Heart left ventricle (tissue), 16 donors: Measurements from ENCODE around the gene TRMT11. TPM values are rescaled to one million over a fixed set of nuclear protein-coding genes. Genes with fewer than 3 reads are reported as not detected.

Experiments used
- ATAC-seq, 4 donors: fragments of 200-7000 bp; cut with Tn5 transposase; one replicate each; pipeline ENCODE4 v1.9.1; 2020 to 2022; ENCODE audit warnings: moderate library complexity in 4 of 4, mild to moderate bottlenecking in 3 of 4, moderate number of reproducible peaks in 1 of 4
- DNase-seq, 5 donors: peaks; one replicate each; pipeline ENCODE4 v3.0.0-alpha.2; 2020
- H3K27ac ChIP-seq, 12 donors: fragments of 200-600 bp; sonication (generic) in 4 of 12; one replicate each; pipeline versions ENCODE4 v1.5.0 to v1.8.0; 2016 to 2022; ENCODE audit warnings: mild to moderate bottlenecking in 2 of 12
- H3K27me3 ChIP-seq, 9 donors: fragments of 200-600 bp; sonication (generic) in 2 of 9; one replicate each; pipeline versions ENCODE4 v1.5.1 to v1.8.0; 2016 to 2022; ENCODE audit warnings: mild to moderate bottlenecking in 3 of 9
- H3K36me3 ChIP-seq, 9 donors: fragments of 200-600 bp; sonication (generic) in 2 of 9; one replicate each; pipeline versions ENCODE4 v1.5.0 to v1.8.0; 2018 to 2022; ENCODE audit warnings: mild to moderate bottlenecking in 2 of 9
- H3K4me1 ChIP-seq, 12 donors: fragments of 200-600 bp; sonication (generic) in 4 of 12; one replicate each; pipeline versions ENCODE4 v1.5.0 to v1.8.0; 2016 to 2022; ENCODE audit warnings: mild to moderate bottlenecking in 3 of 12
- H3K4me3 ChIP-seq, 12 donors: fragments of 200-600 bp; sonication (generic) in 4 of 12; one replicate each; pipeline versions ENCODE4 v1.5.0 to v1.8.0; 2017 to 2022; ENCODE audit warnings: mild to moderate bottlenecking in 9 of 12, moderate library complexity in 4 of 12
- H3K9me3 ChIP-seq, 12 donors: fragments of 200-600 bp; sonication (generic) in 4 of 12; one replicate each; pipeline versions ENCODE4 v1.5.0 to v1.8.0; 2016 to 2022; ENCODE audit warnings: mild to moderate bottlenecking in 1 of 12
- POLR2A ChIP-seq, 2 donors: fragments of 450-650 bp; IDR thresholded peaks; one replicate each; pipeline ENCODE4 v1.6.1; 2017; ENCODE audit warnings: antibody characterized with exemption in 2 of 2, mild to moderate bottlenecking in 2 of 2, moderate library complexity in 2 of 2
- WGBS, 4 donors: extraction: QIAGEN DNeasy Blood & Tissue Kit in 2 of 4; methylation state at CpG; one replicate each; pipeline versions ENCODE4 v1.1.5 to v1.1.7; 2013 to 2018; 5-methylcytosine and 5-hydroxymethylcytosine counted together
- intact Hi-C, 10 donors: fragments of 100-400 bp; cut with DNase I; formaldehyde crosslinking; loops; one replicate each; pipeline versions ENCODE4 v1.11.1 to v1.14.2; 2022
- polyA plus RNA-seq, 2 donors: library from polyadenylated mRNA; stranded (reverse); fragments of 200-250 nt; gene quantifications; one replicate each; pipeline ENCODE4 v1.2.3, GENCODE V29; 2013
- total RNA-seq, 9 donors: library from RNA; depleted of rRNA in 2 of 9; stranded (reverse); fragments of >200 nt in 2 of 9; fragmentation: NEBNext Ultra II Directional in 3 of 9; extraction: Animal tissue kit (Norgen Biotek cat#: 25700) in 3 of 9; gene quantifications; one replicate each; pipeline versions ENCODE4 v1.1.0 to v1.2.4, GENCODE V29; 2016 to 2023
- TF ChIP-seq, protein P1 (sequence below), 12 donors: fragments of 200-600 bp; sonication (generic) in 4 of 12; IDR thresholded peaks; one replicate each; pipeline versions ENCODE4 v1.5.0 to v1.8.0; 2018 to 2022; ENCODE audit warnings: antibody characterized with exemption in 12 of 12, mild to moderate bottlenecking in 5 of 12
- donor health status: ischemic (EF 13 %, LVEDD 7.1; RV severe dilation, severe dysfunction).
- donor health status: healthy with polysubstance abuse.
- donor health status: DM: no; HTN: yes; CAD: no.
- donor health status: DM: no; HTN: no; CAD: no.
- donor health status: ischemic (EF 25% LVEDD 6.9; RV normal size, moderate dysfunction).
- donor health status: ischemic (EF 25% LVEDD 5.7; RV mildly dilated, moderate dysfunction).
- donor health status: healthy.
- donor health status: DM: yes; HTN: yes; CAD: no.
- donor health status: ischemic (EF 35%, LVEDD 5.7; RV mildly dilated, moderate dysfunction).
- donor health status: nonischemic (EF 11% LVEDD 7.7; RV severe dilation, severe dysfunction).
- donor health status: DM: yes; HTN: yes; CAD: no.
- donor health status: PGD.
- donor health status: ischemic (EF 29% LVEDD 5.4; RV normal size, mild dysfunction).
- donor health status: nonischemic (EF 23%, LVEDD 6.1; RV moderate dilation, normal function).

Gene TRMT11
- total and polyA plus RNA-seq, 11 donors = 8.0 to 15.6 (median 11.2) TPM

DNA sequence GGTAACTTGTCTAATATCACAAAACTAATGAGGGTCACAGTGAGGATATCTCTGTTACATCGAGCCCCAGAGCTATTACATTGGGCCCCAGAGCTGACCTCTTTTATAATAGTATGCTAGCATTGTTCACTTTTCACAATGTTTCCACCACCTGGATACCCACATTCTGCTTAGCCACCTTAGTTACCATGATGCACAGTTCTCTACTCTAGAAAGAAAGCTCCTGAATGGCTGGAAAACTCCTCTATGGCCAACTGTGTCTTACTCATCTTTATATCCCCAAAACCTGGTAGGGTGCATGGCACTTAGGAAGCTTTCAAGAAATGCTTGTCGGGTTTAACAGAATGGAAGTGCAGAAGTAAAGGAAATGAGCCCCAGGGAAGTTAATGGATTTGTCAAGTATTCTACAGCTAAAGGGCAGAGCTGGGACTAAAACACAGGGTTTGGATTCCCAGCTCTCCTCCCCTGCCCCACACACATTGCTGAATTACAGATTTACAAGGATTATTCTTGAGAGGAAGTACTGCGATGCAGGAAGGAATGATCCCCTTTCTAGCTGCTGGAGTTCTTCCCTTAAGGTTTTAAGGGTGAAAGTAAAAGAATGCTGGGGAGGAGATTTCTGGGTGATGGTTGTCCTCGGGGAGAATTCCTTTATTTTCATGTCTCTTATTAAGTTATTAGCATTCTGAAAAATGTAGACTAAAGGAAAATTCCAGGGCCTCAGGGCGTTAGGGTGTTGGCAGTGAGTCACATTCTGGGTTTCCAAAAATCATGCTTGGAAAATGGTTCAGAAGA, 45.9 kb upstream of the TRMT11 start:
- TF ChIP-seq, protein P1, sequence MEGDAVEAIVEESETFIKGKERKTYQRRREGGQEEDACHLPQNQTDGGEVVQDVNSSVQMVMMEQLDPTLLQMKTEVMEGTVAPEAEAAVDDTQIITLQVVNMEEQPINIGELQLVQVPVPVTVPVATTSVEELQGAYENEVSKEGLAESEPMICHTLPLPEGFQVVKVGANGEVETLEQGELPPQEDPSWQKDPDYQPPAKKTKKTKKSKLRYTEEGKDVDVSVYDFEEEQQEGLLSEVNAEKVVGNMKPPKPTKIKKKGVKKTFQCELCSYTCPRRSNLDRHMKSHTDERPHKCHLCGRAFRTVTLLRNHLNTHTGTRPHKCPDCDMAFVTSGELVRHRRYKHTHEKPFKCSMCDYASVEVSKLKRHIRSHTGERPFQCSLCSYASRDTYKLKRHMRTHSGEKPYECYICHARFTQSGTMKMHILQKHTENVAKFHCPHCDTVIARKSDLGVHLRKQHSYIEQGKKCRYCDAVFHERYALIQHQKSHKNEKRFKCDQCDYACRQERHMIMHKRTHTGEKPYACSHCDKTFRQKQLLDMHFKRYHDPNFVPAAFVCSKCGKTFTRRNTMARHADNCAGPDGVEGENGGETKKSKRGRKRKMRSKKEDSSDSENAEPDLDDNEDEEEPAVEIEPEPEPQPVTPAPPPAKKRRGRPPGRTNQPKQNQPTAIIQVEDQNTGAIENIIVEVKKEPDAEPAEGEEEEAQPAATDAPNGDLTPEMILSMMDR (IDR thresholded peaks at IDR 0.05) = no peak
- no peak for TF ChIP-seq POLR2A (IDR thresholded peaks at IDR 0.05)
- Histone ChIP-seq H3K27ac (peak overlapping the region in 1 of 12 donors; percentile 38), H3K9me3 (peaks cover 0 to 3% (median 0%) of the 10 kb centered on the region in 12 donors), H3K27me3 (no peaks in the 10 kb centered on the region), H3K36me3 (no peaks in the 10 kb centered on the region), H3K4me1 (peaks cover 0 to 31% (median 11%) of the 10 kb centered on the region in 12 donors), H3K4me3 (no peak overlapping the region)
- WGBS, 4 donors = 68 to 74% (median 70%) methylated on average over 5 of the region's 5 CpGs
- intact Hi-C loops = no loop called here
- ATAC-seq (no peak), DNase-seq (no peak)

DNA sequence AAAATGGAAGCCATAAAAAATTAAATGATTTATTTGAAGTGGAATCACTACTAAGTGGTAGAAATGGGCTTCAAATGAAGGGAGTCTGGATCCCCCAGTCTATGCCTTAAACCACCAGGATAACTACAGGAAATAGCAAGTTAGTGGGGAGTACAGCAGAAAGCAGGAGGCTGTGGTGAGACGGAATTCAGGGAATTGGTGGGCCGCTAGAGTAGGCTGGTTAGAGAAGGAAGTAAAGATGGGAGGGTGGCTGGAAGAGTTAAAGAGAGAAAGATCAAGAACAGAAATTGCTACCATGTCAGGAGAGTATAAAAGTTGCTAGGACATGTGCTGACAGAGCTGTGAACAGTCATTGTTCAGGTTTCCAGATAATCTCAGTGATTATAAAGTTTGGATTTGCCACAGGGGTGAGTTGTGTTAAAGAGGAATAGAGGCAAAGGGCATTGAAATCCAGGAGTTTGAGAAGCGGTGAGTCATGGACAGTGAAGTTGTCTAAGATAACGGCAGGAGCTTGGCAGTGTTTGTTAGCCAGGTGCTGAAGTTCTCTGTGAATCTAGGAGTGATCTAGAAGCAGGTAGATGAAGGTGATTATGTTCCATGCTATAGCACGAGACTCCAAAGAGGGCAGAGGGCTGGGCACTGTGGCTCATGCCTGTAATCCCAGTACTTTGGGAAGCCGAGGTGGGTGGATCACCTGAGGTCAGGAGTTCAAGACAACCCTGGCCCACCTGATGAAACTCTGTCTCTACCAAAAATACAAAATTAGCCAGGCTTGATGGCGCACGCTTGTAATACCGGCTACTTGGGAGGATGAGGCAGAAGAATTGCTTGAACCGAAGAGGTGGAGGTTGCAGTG, 43.4 kb upstream of the TRMT11 start:
- Histone ChIP-seq H3K27ac (no peak overlapping the region), H3K36me3 (no peaks in the 10 kb centered on the region), H3K27me3 (no peaks in the 10 kb centered on the region), H3K9me3 (no peaks in the 10 kb centered on the region), H3K4me1 (peaks cover 0 to 50% (median 17%) of the 10 kb centered on the region in 12 donors), H3K4me3 (no peak overlapping the region)
- 91 to 94% (median 92%) methylated on average over 10 of the region's 10 CpGs for WGBS, 4 donors
- ATAC-seq (no peak), DNase-seq (no peak)
- no peak for TF ChIP-seq POLR2A (IDR thresholded peaks at IDR 0.05)
- TF ChIP-seq, protein P1 (IDR thresholded peaks at IDR 0.05) = no peak
- intact Hi-C loops = no loop called here

DNA sequence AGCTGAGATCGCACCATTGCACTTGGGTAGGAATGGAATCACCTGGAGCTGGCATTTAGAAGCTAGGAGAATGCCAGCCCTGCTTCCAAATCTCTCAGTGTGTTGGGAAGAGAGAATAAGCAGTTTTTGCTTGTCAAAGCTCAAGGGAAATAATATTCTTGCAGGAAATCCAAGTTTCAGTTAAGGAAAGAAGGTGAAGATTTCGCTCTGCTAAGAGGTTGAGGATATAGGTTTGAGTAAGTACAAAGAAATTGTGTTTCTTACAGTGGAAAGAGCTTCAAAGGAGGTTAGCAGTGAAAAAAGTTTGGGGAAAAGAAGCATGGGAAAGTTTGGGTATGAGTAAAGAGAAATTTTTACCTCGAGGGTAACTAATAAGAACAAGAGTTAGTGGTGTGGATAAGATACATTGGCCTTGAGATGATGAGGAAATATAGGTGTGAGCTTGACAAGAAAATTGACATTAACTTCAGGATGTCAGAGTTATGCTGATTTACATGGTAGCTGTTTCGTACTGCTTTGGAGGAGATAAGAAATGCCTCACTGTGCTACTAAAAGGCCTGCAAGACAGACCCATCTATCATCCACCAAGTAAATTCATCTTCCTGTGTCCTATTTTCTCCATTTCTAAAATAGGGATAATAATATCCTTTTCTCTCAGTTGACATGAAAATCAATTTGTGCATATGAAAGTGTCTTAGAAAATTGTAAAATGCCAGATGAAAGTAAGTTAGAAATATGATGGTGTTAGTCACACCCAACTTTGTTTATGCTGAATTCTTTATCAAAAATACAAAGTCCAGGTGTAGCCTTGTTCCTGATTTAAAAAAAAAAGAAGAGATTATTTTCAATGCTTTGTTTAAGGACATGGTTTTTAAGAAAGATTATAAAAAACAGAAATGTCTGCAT, 42.6 kb upstream of the TRMT11 start:
- WGBS, 4 donors = 79 to 86% (median 82%) methylated on average over 4 of the region's 4 CpGs
- Histone ChIP-seq H3K4me3 (no peak overlapping the region), H3K36me3 (no peaks in the 10 kb centered on the region), H3K9me3 (no peaks in the 10 kb centered on the region), H3K27ac (peak overlapping the region in 9 of 12 donors; percentile 1 to 81 (median 53)), H3K27me3 (no peaks in the 10 kb centered on the region), H3K4me1 (peaks cover 0 to 53% (median 17%) of the 10 kb centered on the region in 12 donors)
- no peak for ATAC-seq
- intact Hi-C loops = no loop called here
- TF ChIP-seq POLR2A (IDR thresholded peaks at IDR 0.05) = no peak
- no peak for DNase-seq

DNA sequence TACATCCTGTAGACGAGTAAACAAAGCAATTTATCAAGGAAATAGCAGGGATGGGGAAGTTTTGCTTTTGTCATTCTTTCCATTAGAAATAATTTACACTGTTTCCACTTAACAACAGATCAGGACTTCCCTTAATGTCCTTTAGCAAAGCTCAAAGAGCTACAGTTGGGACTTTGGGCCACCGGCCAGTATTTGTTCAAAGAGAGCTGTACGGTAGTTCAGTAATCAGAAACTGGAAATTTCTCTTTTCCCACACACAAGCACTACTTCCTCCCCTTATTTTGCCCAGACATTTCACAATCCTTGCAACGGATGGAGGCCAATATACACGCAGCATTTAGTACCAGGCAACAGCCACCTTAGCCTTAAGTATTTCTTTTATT, 41.9 kb upstream of the TRMT11 start:
- WGBS, 4 donors = 22 to 37% (median 35%) methylated on average over 5 of the region's 5 CpGs
- peak; percentile 58 to 77 (median 69) for DNase-seq
- TF ChIP-seq, protein P1 (IDR thresholded peaks at IDR 0.05) = no peak
- TF ChIP-seq POLR2A (IDR thresholded peaks at IDR 0.05) = no peak
- peak; percentile 40 to 90 (median 86) for ATAC-seq
- no peaks in the 10 kb centered on the region for H3K9me3 ChIP-seq
- H3K4me3 ChIP-seq = no peak overlapping the region
- peak overlapping the region in 10 of 12 donors; percentile 1 to 81 (median 44) for H3K27ac ChIP-seq
- H3K4me1 ChIP-seq = peaks cover 0 to 53% (median 17%) of the 10 kb centered on the region in 12 donors
- no peaks in the 10 kb centered on the region for H3K36me3 ChIP-seq
- no peaks in the 10 kb centered on the region for H3K27me3 ChIP-seq
- intact Hi-C loops = no loop called here
